Esophagus squamous epithelium (tissue), 4 donors: ENCODE data around the gene ZNF654.

Source experiments
- CTCF ChIP-seq, 6 experiments: fragments of 450-650 bp in 4 of 6; fragments of 200-600 bp in 2 of 6; sonication (generic) in 2 of 6; IDR thresholded peaks; one replicate each; pipeline ENCODE4 v1.5.1; 2016 to 2019; ENCODE audit warnings: antibody characterized with exemption in 6 of 6, mild to moderate bottlenecking in 4 of 6, moderate library complexity in 4 of 6
- POLR2A ChIP-seq, 4 donors: fragments of 450-650 bp; IDR thresholded peaks; one replicate each; pipeline ENCODE4 v1.6.1; 2017; ENCODE audit warnings: antibody characterized with exemption in 4 of 4, mild to moderate bottlenecking in 4 of 4, moderate library complexity in 3 of 4

DNA sequence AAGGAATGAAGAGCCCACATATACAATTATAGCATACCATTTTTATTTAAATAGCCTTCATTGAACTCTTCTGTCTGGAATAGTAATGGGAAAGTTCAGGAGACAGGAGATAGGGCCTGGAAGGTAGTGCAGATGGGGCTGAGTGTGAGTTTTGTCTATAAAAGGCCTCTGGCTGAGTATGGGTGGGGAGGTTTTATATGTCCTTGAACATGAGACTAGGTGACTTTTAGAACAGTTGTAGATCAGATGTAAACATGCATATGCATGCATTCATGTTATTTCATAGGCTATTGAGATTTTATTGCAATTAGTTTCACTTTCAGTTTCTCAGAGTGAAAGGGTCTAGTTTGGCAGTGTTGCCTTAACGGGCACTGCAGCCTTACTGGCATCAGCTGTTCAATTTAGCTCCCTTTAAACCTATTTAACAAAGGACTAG, 27.4 kb upstream of the ZNF654 start:
- TF ChIP-seq CTCF (IDR thresholded peaks at IDR 0.05) (no peak), POLR2A (IDR thresholded peaks at IDR 0.05) (no peak)
